Fibroblast of villous mesenchyme (primary cell): ENCODE data around the gene CEACAM21. TPM values are rescaled to one million over a fixed set of nuclear protein-coding genes. Genes with fewer than 3 reads are reported as not detected.

ENCODE experiments used
- DNase-seq: peaks from one replicate; pipeline ENCODE4 v3.0.0-alpha.2; 2010; ENCODE audit warnings: low read depth
- H3K4me3 ChIP-seq: 2 replicates; pipeline ENCODE4 v1.5.1; 2011; ENCODE audit warnings: low read depth, mild to moderate bottlenecking, low read length
- total RNA-seq: library from RNA; depleted of rRNA; stranded (reverse); fragments of >200 nt; gene quantifications from 2 replicates; pipeline ENCODE4 v1.2.3, GENCODE V29; 2012
- TF ChIP-seq, protein P1 (sequence below): IDR thresholded peaks from 2 replicates; pipeline ENCODE4 v1.5.1; 2012; ENCODE audit warnings: low read depth, mild to moderate bottlenecking, low read length; ENCODE audit not compliant: insufficient read depth

Gene CEACAM21
- total RNA-seq, 1 donor, result not detected

DNA sequence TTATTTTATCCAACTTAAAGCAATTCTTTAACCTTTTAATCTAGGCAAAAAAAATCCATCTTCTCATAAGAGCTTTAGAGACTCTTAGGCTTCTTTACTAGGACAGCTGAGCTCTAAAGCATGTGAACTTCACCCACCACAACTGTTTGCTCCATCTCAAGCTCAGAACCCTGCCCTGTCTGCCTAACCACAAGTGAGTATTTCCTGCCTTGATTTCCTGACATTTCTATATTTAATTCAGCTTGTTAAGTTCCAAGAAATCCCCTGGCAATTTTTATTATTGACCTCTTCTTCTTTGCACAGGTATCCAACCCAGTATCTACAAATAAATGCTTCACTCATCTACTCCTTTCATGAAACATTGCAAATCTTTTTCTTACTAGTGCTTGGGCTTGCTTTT lies 21.1 kb upstream of the CEACAM21 start:
- TF ChIP-seq, protein P1, sequence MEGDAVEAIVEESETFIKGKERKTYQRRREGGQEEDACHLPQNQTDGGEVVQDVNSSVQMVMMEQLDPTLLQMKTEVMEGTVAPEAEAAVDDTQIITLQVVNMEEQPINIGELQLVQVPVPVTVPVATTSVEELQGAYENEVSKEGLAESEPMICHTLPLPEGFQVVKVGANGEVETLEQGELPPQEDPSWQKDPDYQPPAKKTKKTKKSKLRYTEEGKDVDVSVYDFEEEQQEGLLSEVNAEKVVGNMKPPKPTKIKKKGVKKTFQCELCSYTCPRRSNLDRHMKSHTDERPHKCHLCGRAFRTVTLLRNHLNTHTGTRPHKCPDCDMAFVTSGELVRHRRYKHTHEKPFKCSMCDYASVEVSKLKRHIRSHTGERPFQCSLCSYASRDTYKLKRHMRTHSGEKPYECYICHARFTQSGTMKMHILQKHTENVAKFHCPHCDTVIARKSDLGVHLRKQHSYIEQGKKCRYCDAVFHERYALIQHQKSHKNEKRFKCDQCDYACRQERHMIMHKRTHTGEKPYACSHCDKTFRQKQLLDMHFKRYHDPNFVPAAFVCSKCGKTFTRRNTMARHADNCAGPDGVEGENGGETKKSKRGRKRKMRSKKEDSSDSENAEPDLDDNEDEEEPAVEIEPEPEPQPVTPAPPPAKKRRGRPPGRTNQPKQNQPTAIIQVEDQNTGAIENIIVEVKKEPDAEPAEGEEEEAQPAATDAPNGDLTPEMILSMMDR, result no peak
- H3K4me3 ChIP-seq, result no peak overlapping the region
- no peak for DNase-seq

DNA sequence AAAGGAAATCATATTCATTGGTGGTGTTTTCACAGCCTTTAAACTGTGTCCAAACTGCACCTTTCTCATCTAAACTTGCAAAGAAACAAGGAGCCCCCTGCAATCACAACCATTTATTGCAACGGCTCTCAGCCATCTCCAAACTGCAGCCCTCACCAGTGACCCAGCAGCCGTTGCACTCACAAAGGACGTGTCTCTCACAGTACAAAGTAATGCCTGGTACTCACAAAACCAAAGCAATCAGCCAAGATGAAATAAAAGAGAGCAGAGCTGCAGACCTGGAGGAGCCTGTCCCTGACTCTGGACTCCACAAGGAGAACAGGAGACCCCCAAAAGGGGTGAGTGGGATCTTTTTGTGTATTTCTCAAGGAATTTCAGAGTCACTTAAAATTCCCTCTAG lies 20.2 kb upstream of the CEACAM21 start:
- no peak for DNase-seq
- TF ChIP-seq, protein P1, result no peak
- no peak overlapping the region for H3K4me3 ChIP-seq

DNA sequence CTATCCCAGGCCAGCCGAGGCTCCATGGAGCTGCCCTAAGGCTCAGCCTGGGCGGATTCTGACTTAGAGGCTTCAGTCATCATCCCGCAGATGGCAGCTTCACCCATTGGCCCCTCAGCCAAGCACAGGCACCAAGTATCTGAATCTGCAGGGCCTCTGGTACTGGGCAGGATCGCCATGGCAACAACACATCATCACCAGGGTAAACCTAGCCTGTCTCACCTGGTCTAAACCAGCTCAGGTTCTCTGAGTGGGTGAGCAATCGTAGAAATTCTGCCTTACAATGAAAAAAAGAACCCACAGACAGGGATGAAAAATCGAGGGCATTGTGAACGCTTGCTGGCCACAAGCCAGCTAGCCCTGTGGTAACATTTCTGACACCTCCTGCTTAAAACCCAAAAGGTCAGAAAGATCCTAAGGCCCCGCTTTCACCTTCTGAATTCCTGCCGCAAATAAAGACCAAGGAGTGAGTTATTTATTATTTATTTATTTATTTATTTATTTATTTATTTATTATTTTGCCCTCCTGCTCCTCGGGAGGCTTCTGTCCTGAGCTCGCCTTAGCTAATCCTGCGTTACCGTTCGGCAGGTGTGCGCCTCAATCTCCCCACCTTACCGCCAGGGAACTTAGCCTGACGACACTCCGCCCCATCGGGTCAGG lies 12.0 kb upstream of the CEACAM21 start:
- TF ChIP-seq, protein P1, result no peak
- no peak overlapping the region for H3K4me3 ChIP-seq
- DNase-seq, result no peak

DNA sequence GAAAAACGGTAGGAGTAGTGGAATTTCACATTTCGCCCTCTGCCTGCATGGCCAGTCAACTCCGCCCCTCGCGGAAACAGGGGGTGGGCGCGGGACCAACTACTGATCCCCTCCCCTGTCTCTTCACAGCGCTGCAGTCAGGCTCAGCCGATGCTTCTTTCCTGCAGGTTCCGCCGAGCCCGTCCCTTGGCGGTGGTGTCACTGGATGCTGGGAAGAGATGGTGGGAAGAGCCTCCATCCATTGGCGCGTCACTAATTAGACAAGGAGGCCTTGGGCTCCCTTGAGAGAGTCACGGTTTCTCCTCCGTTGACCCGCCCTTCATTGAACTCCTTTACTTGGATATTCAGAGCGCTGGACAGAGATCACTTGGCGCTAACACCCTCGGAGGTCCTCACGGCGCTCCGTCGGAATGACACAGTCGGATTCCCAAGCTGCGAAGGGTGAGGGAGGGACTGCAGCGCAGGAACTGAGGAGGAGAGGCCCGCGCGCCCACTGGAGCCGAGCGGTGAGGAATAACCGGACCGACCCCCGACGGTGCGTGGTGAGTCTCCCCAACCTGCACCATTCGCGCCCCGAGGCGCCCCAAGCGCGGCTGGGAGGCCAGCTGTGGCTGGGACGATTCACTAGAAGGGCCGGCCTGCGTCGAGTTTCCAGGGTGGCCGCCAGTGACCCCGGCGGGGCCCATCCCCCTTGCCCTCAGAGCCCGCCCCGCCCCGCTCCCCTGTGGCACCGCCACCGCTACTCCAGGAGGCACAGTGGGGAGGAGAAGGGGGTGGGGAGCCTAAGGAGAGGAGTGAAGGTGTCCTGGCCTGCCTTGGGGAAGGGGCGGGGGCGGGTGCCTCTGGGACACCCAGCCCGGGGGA lies 11.2 kb upstream of the CEACAM21 start:
- DNase-seq, result no peak
- H3K4me3 ChIP-seq, result no peak overlapping the region

DNA sequence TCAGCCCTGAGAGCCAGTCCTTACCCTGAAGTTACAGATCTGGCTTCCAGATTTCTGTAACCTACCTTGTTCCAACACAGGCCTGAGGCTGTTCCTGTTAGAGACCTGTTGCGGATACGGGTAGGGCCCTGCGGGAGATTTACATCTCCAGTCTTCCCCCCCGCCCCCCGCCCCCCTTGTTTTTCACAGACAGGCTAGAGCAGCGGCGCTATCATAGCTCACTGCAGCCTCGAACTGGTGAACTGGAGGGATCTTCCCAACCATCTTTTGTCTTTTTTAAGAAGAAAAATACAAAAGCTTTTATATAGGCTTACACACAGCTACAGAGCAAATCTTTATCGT lies 10.6 kb upstream of the CEACAM21 start:
- DNase-seq, result no peak
- no peak overlapping the region for H3K4me3 ChIP-seq
- TF ChIP-seq, protein P1, result no peak

More for the DNA sequence above, 11.2 kb upstream of the CEACAM21 start:
- TF ChIP-seq, protein P1, result no peak

DNA sequence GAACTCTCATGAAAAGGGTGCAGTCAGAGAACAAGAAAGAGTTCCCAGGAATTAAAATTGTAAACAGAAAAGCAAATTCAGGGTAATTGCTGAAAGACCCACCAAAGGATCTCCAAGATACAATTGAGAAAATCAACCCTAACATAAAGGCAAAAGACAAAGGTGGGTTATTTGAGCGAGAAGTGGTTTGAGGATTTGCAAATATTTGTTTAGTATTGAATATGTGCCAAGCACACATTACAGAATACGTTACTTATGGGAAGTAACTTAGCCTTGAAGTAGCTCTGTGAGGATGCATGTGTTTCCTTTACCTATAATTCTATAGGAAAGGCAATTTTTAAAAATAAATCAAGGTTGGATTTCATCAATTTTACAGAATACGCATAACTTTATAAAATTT lies 10.0 kb upstream of the CEACAM21 start:
- DNase-seq, result no peak
- TF ChIP-seq, protein P1, result no peak
- no peak overlapping the region for H3K4me3 ChIP-seq
